ENCODE measurements around the gene F12.

DNA sequence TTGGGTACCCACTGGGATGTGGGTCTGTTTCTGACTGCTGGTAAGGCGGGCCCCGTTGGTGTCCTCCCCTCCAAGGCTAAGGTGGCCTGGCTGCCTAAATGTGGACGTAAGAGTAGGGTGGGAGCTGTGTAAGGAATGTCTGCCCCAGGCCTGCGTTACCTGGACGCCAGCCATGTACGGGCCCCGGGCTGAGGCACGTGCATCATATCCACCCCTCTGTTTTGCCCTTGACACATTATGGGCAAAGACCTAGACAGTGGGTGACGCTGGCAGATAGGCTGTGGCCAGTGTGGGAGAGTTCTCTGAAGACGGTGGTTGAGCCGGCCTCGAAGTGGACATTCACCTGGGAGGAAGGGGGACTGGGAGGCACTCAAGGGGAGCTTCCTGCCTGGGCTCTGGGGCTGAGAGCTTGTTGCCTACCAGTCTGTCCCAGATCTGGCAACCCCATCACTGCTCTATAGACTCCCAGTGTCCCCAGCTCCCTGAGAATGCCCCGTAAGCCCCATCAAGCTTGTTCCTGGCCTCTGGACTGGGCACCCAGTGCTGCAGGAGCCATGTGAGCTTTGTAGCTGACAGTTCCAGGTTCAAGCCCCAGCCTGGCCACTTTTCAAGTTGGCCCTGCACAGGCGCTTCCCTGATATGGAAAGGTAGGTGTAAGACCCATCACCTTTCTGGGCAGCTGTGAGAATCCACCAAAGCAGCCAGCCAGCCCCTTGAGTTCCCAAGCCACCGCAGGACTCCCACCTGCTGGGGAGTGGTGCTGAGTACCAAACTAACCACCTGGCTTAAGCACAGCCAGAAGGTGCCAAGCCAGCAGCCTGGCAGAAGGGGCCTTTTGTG is 34.0 kb upstream of the F12 start:
- TF ChIP-seq SP1 (IDR thresholded peaks at IDR 0.05) (no peak), ELF4 (IDR thresholded peaks at IDR 0.05) (no peak), L3MBTL2 (conservative IDR thresholded peaks at IDR 0.05) (no peak), SUZ12 (IDR thresholded peaks at IDR 0.05) (no peak), FOXA1 (IDR thresholded peaks at IDR 0.05) (no peak), FOXK2 (IDR thresholded peaks at IDR 0.05) (no peak), NFRKB (IDR thresholded peaks at IDR 0.05) (no peak), LEF1 (IDR thresholded peaks at IDR 0.05; ENCODE audit: borderline replicate concordance) (no peak), TARDBP (IDR thresholded peaks at IDR 0.05) (no peak), FOXM1 (IDR thresholded peaks at IDR 0.05; ENCODE audit: borderline replicate concordance) (no peak), CTBP1 (IDR thresholded peaks at IDR 0.05; ENCODE audit: borderline replicate concordance) (no peak), HDGF (IDR thresholded peaks at IDR 0.05; ENCODE audit: borderline replicate concordance) (no peak), BHLHE40 (IDR thresholded peaks at IDR 0.05; ENCODE audit: borderline replicate concordance) (no peak)
- TF ChIP-seq, protein P1, sequence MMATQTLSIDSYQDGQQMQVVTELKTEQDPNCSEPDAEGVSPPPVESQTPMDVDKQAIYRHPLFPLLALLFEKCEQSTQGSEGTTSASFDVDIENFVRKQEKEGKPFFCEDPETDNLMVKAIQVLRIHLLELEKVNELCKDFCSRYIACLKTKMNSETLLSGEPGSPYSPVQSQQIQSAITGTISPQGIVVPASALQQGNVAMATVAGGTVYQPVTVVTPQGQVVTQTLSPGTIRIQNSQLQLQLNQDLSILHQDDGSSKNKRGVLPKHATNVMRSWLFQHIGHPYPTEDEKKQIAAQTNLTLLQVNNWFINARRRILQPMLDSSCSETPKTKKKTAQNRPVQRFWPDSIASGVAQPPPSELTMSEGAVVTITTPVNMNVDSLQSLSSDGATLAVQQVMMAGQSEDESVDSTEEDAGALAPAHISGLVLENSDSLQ (IDR thresholded peaks at IDR 0.05): no peak
